Mucosa of descending colon (tissue), 3 donors: ENCODE data around the gene KMT5C. TPM values are rescaled to one million over a fixed set of nuclear protein-coding genes. Genes with fewer than 3 reads are reported as not detected.

Experiments
- ATAC-seq: fragments of 200-7000 bp; cut with Tn5 transposase; one replicate; pipeline ENCODE4 v1.9.1; 2020; ENCODE audit warnings: mild to moderate bottlenecking, moderate library complexity
- DNase-seq, 3 donors: peaks; one replicate each; pipeline ENCODE4 v3.0.0-alpha.2; 2020
- H3K36me3 ChIP-seq: fragments of 200-600 bp; one replicate; pipeline ENCODE4 v1.8.0; 2021; ENCODE audit warnings: low read depth, mild to moderate bottlenecking
- H3K4me1 ChIP-seq: fragments of 200-600 bp; one replicate; pipeline ENCODE4 v1.8.0; 2021; ENCODE audit warnings: low read depth, mild to moderate bottlenecking
- H3K4me3 ChIP-seq: fragments of 200-600 bp; one replicate; pipeline ENCODE4 v1.8.0; 2021; ENCODE audit warnings: mild to moderate bottlenecking
- H3K9me3 ChIP-seq: fragments of 200-600 bp; one replicate; pipeline ENCODE4 v1.8.0; 2021; ENCODE audit warnings: mild to moderate bottlenecking
- CTCF ChIP-seq: fragments of 200-600 bp; IDR thresholded peaks from one replicate; pipeline ENCODE4 v1.8.0; 2022; ENCODE audit warnings: antibody characterized with exemption, mild to moderate bottlenecking
- intact Hi-C, 2 donors: fragments of 100-400 bp; cut with DNase I in 1 of 2; cut with micrococcal nuclease in 1 of 2; formaldehyde crosslinking; loops; one replicate each; pipeline versions ENCODE4 v1.11.0 to v1.11.1; 2022; cut with DNase I, micrococcal nuclease
- total RNA-seq, 3 donors: library from RNA; stranded (reverse); fragmentation: NEBNext Ultra II Directional in 2 of 3; extraction: Animal tissue kit (Norgen Biotek cat#: 25700) in 2 of 3; gene quantifications; one replicate each; pipeline versions ENCODE4 v1.2.1 to v1.2.4, GENCODE V29; 2021 to 2023
- donor health status: DM: no; HTN: no; CAD: no; lungs with moderate emphysema.
- donor health status: DM: no; HTN: no; CAD: no.
- donor health status: DM: no; HTN: yes; CAD: no.

The KMT5C gene
- total RNA-seq, 3 donors from 2014 or later = 14.7 to 19.3 (median 16.5) TPM

- DNase-seq (no peak), ATAC-seq (peak; percentile 17)
- no peak for TF ChIP-seq CTCF
- no peaks in the 10 kb centered on the region for H3K36me3 ChIP-seq
- intact Hi-C loops = no loop called here
- no peaks in the 10 kb centered on the region for H3K9me3 ChIP-seq
- no peak overlapping the region for H3K4me3 ChIP-seq
- H3K4me1 ChIP-seq = peaks cover 8% of the 10 kb centered on the region
Measured at GRCh38 chr19:55373306-55373992, 33.8 kb downstream of the KMT5C start.

GRCh38 chr19:55373993-55374757 lies 34.5 kb downstream of the KMT5C start:
- peak; percentile 3 for ATAC-seq
- DNase-seq = no peak
- TF ChIP-seq CTCF = no peak
- intact Hi-C loops = no loop called here
- Histone ChIP-seq H3K4me3 (no peak overlapping the region), H3K9me3 (no peaks in the 10 kb centered on the region), H3K36me3 (no peaks in the 10 kb centered on the region), H3K4me1 (peaks cover 2% of the 10 kb centered on the region)

- Histone ChIP-seq H3K4me1 (no peaks in the 10 kb centered on the region), H3K4me3 (no peak within 1 kb of the TSS), H3K9me3 (no peaks in the 10 kb centered on the region), H3K36me3 (no peaks in the 10 kb centered on the region)
- ATAC-seq (peak; percentile 43), DNase-seq (no peak)
- no peak for TF ChIP-seq CTCF
- intact Hi-C loops = no loop called here
Measured at GRCh38 chr19:55376241-55376933, 36.7 kb downstream of the KMT5C start, which contains the start of gene TMEM190. Gene TMEM190 (plus strand): TSS chr19:55376826. CDS start chr19:55376854, 28 bp downstream.

GRCh38 chr19:55377356-55378131 lies 37.9 kb downstream of the KMT5C start:
- no peak for ATAC-seq
- H3K4me1 ChIP-seq = no peaks in the 10 kb centered on the region
- intact Hi-C loops = no loop called here
- TF ChIP-seq CTCF = no peak
- H3K4me3 ChIP-seq = no peak overlapping the region
- DNase-seq = no peak
- H3K9me3 ChIP-seq = no peaks in the 10 kb centered on the region
- no peaks in the 10 kb centered on the region for H3K36me3 ChIP-seq

- intact Hi-C loops = no loop called here
- Histone ChIP-seq H3K4me3 (no peak overlapping the region), H3K4me1 (peaks cover 10% of the 10 kb centered on the region), H3K36me3 (no peaks in the 10 kb centered on the region), H3K9me3 (no peaks in the 10 kb centered on the region)
- TF ChIP-seq CTCF = no peak
- DNase-seq (no peak), ATAC-seq (no peak)
Measured at GRCh38 chr19:55379174-55379573, 39.5 kb downstream of the KMT5C start.
